Small intestine (tissue), 7 donors: ENCODE measurements around the gene ZCCHC17. TPM values are rescaled to one million over a fixed set of nuclear protein-coding genes. Genes with fewer than 3 reads are reported as not detected.

ENCODE experiments used
- DNase-seq, 2 donors: peaks; one replicate each; pipeline versions ENCODE4 v3.0.0 to v3.0.0-alpha.2; 2013
- FAIRE-seq: peaks from 2 replicates; lab custom pipeline; 2012; peaks lifted over from hg19 to GRCh38; lab: Jason Lieb, UNC
- H3K27ac ChIP-seq, 3 donors: one replicate each; pipeline ENCODE4 v1.5.1; 2013; ENCODE audit warnings: low read length in 2 of 3, mild to moderate bottlenecking in 2 of 3, control low read depth in 1 of 3, inconsistent platforms in 1 of 3, low read depth in 1 of 3, moderate library complexity in 1 of 3
- H3K27me3 ChIP-seq, 3 donors: one replicate each; pipeline ENCODE4 v1.6.1; 2013; ENCODE audit warnings: low read length in 3 of 3, inconsistent platforms in 1 of 3; ENCODE audit not compliant: control insufficient read depth in 3 of 3, insufficient read depth in 3 of 3
- H3K36me3 ChIP-seq, 3 donors: one replicate each; pipeline ENCODE4 v1.6.1; 2013; ENCODE audit warnings: low read length in 3 of 3, inconsistent platforms in 1 of 3, low read depth in 1 of 3, mild to moderate bottlenecking in 1 of 3, moderate library complexity in 1 of 3; ENCODE audit not compliant: control insufficient read depth in 3 of 3, insufficient read depth in 2 of 3
- H3K4me1 ChIP-seq, 3 donors: one replicate each; pipeline ENCODE4 v1.6.1; 2013; ENCODE audit warnings: low read length in 2 of 3, inconsistent platforms in 1 of 3, low read depth in 1 of 3, mild to moderate bottlenecking in 1 of 3, moderate library complexity in 1 of 3; ENCODE audit not compliant: control insufficient read depth in 3 of 3, insufficient read depth in 2 of 3
- H3K4me3 ChIP-seq, 3 donors: one replicate each; pipeline ENCODE4 v1.5.1; 2013; ENCODE audit warnings: low read length in 3 of 3, control low read depth in 1 of 3, inconsistent platforms in 1 of 3, low read depth in 1 of 3, mild to moderate bottlenecking in 1 of 3, moderate library complexity in 1 of 3
- H3K9me3 ChIP-seq, 2 donors: one replicate each; pipeline ENCODE4 v1.6.1; 2013; ENCODE audit warnings: low read depth in 1 of 2, low read length in 1 of 2; ENCODE audit not compliant: control insufficient read depth in 2 of 2, insufficient read depth in 1 of 2
- WGBS, 3 donors: extraction: QIAGEN DNeasy Blood & Tissue Kit; methylation state at CpG; one replicate each; pipeline ENCODE4 v1.1.7; 2013; 5-methylcytosine and 5-hydroxymethylcytosine counted together
- polyA plus RNA-seq, 4 donors: library from polyadenylated mRNA; stranded (reverse) in 3 of 4; unstranded in 1 of 4; fragments of 200-250 nt in 3 of 4; fragments of 120-200 nt in 1 of 4; gene quantifications; one replicate each; pipeline versions ENCODE4 v1.2.1 to v1.2.3, GENCODE V29; 2013
- donor health status: healthy with polysubstance abuse.
- donor health status: control.
- donor health status: control.
- donor health status: Bipolar disorder and iron deficiency.
- donor health status: healthy.

ZCCHC17 gene
- polyA plus RNA-seq, 4 donors = 21.1 to 28.1 (median 24.5) TPM

DNA sequence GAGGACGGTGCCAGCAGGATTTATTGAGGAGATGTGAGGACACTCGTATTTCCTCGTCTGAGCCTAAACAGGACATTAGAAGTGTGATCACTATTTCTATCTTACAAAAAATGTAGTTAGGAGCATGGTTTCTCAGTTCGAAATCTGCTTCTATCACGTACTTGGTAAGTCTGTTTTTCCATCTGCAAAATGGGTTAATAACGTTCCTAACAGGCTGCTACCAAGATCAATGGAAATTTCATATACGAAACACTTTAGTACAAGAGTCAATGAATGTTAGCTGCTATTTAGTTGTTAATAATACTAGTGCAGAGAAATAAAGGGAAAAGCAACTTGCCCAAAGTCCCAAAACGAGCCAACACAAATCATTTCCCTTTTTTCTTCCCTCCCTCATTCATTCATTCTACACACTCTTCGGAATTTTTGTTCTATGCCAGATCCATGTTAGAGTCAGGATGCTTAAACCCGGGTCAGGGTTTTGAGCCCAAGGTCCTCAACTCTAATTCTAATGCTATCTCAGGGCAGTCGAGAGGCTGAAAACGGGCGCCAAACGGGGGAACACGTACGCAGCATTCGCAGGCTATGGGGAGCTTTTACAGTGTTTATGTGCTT lies 852 bp upstream of the ZCCHC17 start:
- no peaks in the 10 kb centered on the region for H3K27me3 ChIP-seq
- FAIRE-seq (no peak), DNase-seq (no peak)
- peak overlapping the region; percentile 62 to 98 (median 98) for H3K4me3 ChIP-seq
- peaks cover 4 to 18% (median 12%) of the 10 kb centered on the region in 3 donors for H3K4me1 ChIP-seq
- peaks cover 2 to 17% (median 3%) of the 10 kb centered on the region in 3 donors for H3K36me3 ChIP-seq
- no peaks in the 10 kb centered on the region for H3K9me3 ChIP-seq
- H3K27ac ChIP-seq = peak overlapping the region; percentile 79 to 94 (median 83)
- whole genome bisulfite sequencing, 3 donors = 12 to 13% (median 13%) methylated on average over 17 of the region's 17 CpGs

DNA sequence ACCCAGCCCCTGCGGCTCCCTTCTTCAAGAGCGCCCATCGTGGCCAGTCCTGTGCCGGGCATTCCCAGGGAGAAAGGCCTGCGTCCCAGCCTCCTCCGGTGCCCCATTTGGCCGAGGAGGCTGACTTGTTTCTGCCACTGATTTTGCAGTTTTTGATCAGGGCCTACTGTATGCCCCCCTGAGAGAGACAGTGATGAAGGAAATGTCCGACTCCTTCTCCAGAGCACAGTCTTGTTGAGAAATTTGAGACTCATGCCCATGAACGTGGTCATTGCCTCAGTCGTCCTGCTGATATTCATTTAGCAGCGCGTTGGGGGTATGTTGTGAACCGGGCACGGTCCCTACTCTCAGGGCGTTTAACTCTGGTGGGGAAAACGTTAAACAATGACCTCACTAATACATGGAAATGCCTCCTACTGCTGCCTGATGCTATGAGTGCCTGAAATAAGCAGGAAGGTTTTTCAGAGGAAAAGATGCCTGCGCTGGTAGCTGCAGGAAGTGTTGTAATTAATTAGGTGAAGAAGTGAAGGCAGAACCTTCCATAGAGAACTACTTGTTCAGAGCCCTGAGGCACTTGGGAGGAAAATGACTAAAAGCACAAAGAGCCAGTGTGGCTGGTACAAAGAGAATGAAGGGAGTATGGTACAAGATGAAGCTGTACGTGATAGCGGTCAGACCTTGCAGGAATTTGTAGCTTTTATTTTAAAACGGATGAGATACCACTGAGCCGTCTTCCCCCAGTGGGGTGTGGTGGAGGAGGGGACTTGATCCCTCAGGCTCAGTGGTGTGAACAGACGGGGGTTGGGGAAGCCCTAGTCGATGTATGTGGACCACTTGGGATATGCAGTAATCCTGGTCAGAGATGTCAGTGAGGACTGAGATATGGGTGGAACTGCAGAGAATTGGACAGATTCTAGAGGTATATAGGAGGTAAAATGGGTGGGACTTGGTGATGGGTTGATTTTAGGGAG lies 730 bp downstream of the ZCCHC17 start:
- WGBS, 3 donors = 4 to 6% (median 5%) methylated on average over 22 to 23 of the region's 23 CpGs

DNA sequence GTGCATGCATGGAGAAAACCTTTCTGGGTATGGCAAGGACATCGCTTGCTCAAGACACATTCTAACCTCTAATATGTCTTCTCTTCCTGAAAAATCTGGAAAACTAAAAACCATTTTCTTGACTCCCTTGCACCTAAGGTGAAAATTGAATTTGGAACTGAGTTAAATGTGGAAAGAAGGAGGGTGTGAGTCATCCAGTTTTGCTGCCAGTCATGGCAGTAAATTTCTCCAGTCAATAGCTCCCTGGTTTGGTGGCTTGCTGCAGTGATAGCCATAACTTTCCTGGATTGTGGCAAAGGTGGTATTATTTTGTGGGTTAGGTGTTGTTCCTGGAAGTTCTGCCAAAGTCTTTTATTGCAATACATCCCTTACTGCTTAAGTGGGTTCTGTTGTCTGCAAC lies 2.5 kb downstream of the ZCCHC17 start:
- 95 to 100% (median 98%) methylated on average over 1 of the region's 1 CpG for WGBS, 3 donors
- H3K27me3 ChIP-seq = no peaks in the 10 kb centered on the region
- peaks cover 0 to 7% (median 0%) of the 10 kb centered on the region in 3 donors for H3K36me3 ChIP-seq
- H3K4me1 ChIP-seq = peaks cover 4 to 18% (median 12%) of the 10 kb centered on the region in 3 donors
- H3K9me3 ChIP-seq = no peaks in the 10 kb centered on the region
- H3K27ac ChIP-seq = no peak overlapping the region
- FAIRE-seq = no peak
- no peak overlapping the region for H3K4me3 ChIP-seq
- DNase-seq = no peak

More for the DNA sequence above, 730 bp downstream of the ZCCHC17 start:
- peak; percentile 19 to 57 for DNase-seq
- no peaks in the 10 kb centered on the region for H3K27me3 ChIP-seq
- H3K27ac ChIP-seq = peak overlapping the region; percentile 84 to 96 (median 89)
- peaks cover 0 to 9% (median 0%) of the 10 kb centered on the region in 3 donors for H3K36me3 ChIP-seq
- peak overlapping the region; percentile 85 to 98 (median 98) for H3K4me3 ChIP-seq
- H3K4me1 ChIP-seq = peaks cover 4 to 18% (median 12%) of the 10 kb centered on the region in 3 donors
- H3K9me3 ChIP-seq = no peaks in the 10 kb centered on the region
- no peak for FAIRE-seq

DNA sequence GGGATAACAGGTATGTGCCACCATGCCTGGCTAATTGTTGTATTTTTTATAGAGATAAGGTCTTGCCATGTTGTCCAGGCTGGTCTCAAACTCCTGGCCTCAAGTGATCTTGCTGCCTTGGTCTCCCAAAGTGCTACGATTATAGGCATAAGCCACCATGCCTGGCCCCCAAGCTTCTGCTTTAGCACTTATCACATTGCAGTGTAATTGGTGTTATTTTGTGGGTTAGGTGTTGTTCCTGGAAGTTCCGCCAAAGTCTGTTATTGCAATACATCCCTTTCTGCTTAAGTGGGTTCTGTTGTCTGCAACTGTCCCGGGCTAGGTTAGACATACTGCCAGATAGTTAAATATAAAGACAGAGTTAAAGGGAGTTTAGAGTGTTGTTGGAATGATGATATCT lies 3.4 kb downstream of the ZCCHC17 start:
- Histone ChIP-seq H3K36me3 (peaks cover 0 to 8% (median 0%) of the 10 kb centered on the region in 3 donors), H3K4me3 (no peak overlapping the region), H3K27ac (no peak overlapping the region), H3K9me3 (no peaks in the 10 kb centered on the region), H3K27me3 (no peaks in the 10 kb centered on the region), H3K4me1 (peaks cover 4 to 18% (median 11%) of the 10 kb centered on the region in 3 donors)
- 94 to 100% (median 95%) methylated on average over 3 of the region's 3 CpGs for WGBS, 3 donors
- no peak for DNase-seq
- FAIRE-seq = no peak

DNA sequence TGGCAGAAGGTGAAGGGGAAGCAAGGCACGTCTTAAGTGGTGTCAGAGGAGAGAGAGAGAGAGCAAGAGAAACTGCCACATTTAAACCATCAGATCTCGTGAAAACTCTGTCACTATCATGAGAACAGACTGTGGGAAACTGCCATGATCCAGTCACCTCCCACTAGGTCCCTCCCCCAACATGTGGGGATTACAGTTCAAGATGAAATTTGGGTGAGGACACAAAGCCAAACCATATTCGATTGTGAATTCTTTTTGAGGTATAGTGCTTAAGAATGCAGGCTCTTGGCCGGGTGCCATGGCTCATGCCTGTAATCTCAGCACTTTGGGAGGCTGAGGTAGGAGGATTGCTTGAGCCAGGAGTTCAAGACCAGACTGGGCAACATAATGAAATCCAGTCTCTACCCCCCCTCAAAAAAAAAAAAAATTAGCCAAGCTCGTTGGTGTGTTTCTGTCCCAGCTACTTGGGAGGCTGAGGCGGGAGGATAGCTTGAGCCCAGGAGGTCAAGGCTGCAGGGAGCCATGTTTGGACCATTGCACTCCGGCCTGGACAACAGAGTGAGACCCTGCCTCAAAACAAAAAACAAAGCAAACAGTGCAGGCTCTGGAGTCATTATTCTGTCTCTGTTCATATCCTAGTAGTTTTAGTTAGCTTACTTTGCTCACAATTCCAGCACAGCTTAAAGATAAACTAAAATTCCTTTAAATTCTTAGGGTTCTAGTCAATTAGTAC lies 6.0 kb downstream of the ZCCHC17 start:
- Histone ChIP-seq H3K27ac (no peak overlapping the region), H3K4me3 (no peak overlapping the region), H3K9me3 (no peaks in the 10 kb centered on the region), H3K4me1 (peaks cover under 1 to 7% (median 2%) of the 10 kb centered on the region in 3 donors), H3K27me3 (no peaks in the 10 kb centered on the region), H3K36me3 (peaks cover 0 to 12% (median 0%) of the 10 kb centered on the region in 3 donors)
- no peak for DNase-seq
- 80 to 88% (median 83%) methylated on average over 7 of the region's 7 CpGs for WGBS, 3 donors
- no peak for FAIRE-seq

DNA sequence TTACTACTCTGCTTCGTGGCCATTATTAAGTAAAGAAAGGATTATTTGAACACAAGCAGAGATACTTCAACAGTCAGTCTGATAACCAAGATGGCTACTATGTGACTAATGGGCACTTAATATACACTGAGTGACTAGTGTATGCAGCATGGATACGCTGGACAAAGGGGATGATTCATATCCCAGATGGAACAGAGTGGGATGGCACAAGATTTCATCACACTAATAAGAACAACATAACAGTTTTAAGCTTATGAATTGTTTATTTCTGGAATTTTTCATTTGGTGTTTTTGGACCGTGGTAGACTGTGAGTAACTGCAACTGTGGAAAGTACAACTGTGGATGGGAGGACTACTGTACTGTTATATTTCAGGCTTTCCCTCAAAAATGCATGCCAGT lies 9.4 kb downstream of the ZCCHC17 start:
- no peaks in the 10 kb centered on the region for H3K9me3 ChIP-seq
- WGBS, 3 donors = 75 to 90% (median 90%) methylated on average over 3 of the region's 3 CpGs
- DNase-seq (no peak), FAIRE-seq (no peak)
- no peaks in the 10 kb centered on the region for H3K27me3 ChIP-seq
- no peak overlapping the region for H3K27ac ChIP-seq
- no peak overlapping the region for H3K4me3 ChIP-seq
- peaks cover 2 to 16% (median 7%) of the 10 kb centered on the region in 3 donors for H3K36me3 ChIP-seq
- H3K4me1 ChIP-seq = peaks cover 0 to 2% (median 0%) of the 10 kb centered on the region in 3 donors

DNA sequence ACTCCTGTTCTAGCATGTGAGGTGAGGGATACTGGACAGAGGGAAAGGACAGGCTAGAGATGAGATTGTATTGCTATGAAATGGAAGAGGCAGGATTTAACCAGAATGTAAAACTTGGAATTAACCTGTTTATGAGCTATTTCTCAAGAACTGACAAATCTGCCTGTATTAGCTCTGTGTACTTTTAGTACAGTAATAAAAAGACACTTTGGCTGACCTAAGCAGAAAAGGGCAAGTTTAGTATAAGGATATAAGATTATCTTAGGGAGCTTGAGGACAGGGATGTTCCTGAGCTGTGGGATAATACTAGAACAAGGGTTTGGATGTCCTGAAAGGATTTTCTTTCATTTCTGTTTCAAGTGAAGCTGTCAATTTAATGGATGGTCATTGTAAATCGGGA lies 11.2 kb downstream of the ZCCHC17 start:
- Histone ChIP-seq H3K27ac (no peak overlapping the region), H3K4me3 (no peak overlapping the region), H3K4me1 (peaks cover 0 to 2% (median 0%) of the 10 kb centered on the region in 3 donors), H3K36me3 (peaks cover 3 to 17% (median 7%) of the 10 kb centered on the region in 3 donors), H3K9me3 (peaks cover 0 to 2% of the 10 kb centered on the region in 2 donors), H3K27me3 (no peaks in the 10 kb centered on the region)
- FAIRE-seq (no peak), DNase-seq (peak in 1 of 2 donors; percentile 21)
- WGBS, 3 donors = 8 to 42% (median 33%) methylated on average over 1 of the region's 1 CpG

DNA sequence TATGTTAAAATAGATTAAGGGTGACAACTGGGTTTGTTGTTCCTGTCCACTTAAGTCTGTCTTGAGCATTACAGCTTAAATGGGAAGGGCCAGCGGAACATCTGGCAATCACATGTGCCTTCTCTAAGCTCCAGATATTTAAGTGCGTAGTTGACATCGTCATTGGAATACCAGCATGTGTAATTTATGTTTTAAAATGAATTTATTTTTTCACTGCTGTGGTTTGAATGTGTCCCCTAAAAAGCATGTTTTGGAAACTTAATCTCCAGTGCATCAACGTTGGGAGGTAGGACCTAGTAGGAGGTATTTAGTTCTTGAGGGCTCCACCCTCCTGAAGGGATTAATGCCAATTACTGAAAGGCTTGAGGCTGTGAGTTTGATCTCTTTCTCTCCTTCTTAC lies 13.4 kb downstream of the ZCCHC17 start:
- DNase-seq = no peak
- H3K4me1 ChIP-seq = peaks cover 0 to 2% (median 0%) of the 10 kb centered on the region in 3 donors
- H3K4me3 ChIP-seq = no peak overlapping the region
- H3K36me3 ChIP-seq = peaks cover 5 to 22% (median 7%) of the 10 kb centered on the region in 3 donors
- no peak overlapping the region for H3K27ac ChIP-seq
- H3K27me3 ChIP-seq = no peaks in the 10 kb centered on the region
- FAIRE-seq = no peak
- peaks cover 0 to 2% of the 10 kb centered on the region in 2 donors for H3K9me3 ChIP-seq
- 83 to 95% (median 85%) methylated on average over 4 of the region's 4 CpGs for WGBS, 3 donors
